NCI-H1436 treated with DMSO at 0.1 percent for 48 hours (cell line): ENCODE measurements around the gene NSMCE3.

Experiments
- DNase-seq: peaks from one replicate; lab custom pipeline; 2025; lab: John Stamatoyannopoulos, UW

Gene NSMCE3

DNA sequence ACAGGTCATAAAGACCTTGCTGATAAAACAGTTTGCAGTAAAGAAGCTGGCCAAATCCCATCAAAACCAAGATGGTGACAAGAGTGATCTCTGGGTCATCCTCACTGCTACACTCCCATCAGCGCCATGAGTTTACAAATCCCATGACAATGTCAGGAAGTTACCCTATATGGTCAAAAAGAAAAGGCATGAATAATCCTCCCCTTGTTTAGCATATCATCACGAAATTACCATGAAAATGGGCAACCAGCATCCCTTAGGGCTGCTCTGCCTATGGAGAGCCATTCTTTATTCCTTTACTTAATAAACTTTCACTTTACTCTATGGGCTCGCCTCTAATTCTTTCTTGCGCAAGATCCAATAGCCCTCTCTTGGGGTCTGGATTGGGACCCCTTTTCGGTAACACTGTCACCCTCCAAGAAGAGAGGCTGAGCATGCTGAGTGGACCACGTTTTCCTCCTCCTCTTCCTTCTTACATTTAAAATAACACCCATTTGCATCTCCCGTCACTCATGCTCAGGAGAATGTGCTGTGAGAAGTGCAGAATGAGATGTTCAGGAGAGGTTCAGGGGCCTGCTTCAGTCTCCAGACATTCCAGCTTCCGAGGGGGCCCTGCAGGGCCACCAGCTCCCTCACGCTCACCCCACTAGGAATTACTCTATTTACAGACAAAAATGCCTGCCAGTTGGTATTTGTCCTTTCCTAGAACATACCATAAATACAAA is 47.3 kb downstream of the NSMCE3 start:
- DNase-seq: no peak

DNA sequence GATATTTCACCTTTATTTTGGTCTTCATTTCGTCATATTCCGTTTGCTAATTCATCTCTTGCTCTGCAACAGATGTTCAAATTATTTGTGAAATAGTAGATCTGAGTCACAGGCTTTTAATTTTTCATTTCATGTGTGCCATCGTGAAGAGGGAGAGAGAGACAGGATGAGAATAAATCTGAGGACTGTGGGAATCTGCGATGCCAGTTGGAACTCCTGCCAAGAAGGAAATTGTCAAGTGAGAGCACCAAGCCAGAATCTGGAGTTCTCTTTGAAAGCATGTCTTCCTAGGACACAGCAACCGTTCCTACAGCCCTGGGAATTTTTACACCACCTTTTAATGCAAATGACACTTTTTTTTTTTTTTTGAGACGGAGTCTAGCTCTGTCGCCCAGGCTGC is 48.8 kb downstream of the NSMCE3 start:
- DNase-seq: no peak

DNA sequence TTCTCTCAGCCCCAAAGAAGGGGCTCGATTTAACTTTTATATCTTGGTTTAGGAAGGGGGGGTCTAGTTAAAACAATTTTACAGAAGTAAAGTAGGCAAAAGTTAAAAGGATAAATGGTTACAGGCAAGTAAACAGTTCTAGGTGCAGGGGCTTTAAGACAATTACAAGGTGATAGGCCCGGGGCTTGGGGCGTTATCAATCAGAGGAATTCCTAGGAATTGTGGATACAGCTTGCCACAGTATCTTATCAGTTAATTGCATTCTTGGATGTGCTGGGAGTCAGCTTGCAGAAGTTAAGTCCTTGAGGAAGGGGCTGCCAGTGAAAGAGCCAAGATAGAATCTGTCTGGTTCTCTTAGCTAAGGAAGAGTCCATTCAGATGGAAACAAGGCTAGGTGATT is 52.7 kb downstream of the NSMCE3 start:
- DNase-seq: no peak
